GM23248 (cell line): ENCODE measurements around the gene PDK4. TPM values are rescaled to one million over a fixed set of nuclear protein-coding genes. Genes with fewer than 3 reads are reported as not detected.

Experiments
- DNase-seq: peaks from one replicate; pipeline ENCODE4 v3.0.0-alpha.2; 2015
- H2AFZ ChIP-seq: fragments of 200-600 bp; sonication (generic); 2 replicates; pipeline ENCODE4 v1.6.1; 2016; ENCODE audit warnings: antibody characterized with exemption
- H3F3A ChIP-seq: fragments of 200-600 bp; sonication (generic); 2 replicates; pipeline ENCODE4 v1.6.1; 2016; ENCODE audit warnings: mild to moderate bottlenecking, antibody characterized with exemption, mixed run types; ENCODE audit not compliant: insufficient read depth
- H3K27ac ChIP-seq: fragments of 200-600 bp; sonication (generic); 2 replicates; pipeline ENCODE4 v1.5.1; 2016; ENCODE audit warnings: mild to moderate bottlenecking
- H3K27me3 ChIP-seq: fragments of 200-600 bp; sonication (generic); replicated peaks from 2 replicates; pipeline ENCODE4 v1.6.1; 2016; ENCODE audit warnings: mild to moderate bottlenecking; ENCODE audit not compliant: insufficient read depth
- H3K36me3 ChIP-seq: fragments of 200-600 bp; sonication (generic); 2 replicates; pipeline ENCODE4 v1.6.1; 2016; ENCODE audit warnings: low read depth, mild to moderate bottlenecking
- H3K4me1 ChIP-seq: fragments of 200-600 bp; sonication (generic); 2 replicates; pipeline ENCODE4 v1.6.1; 2016; ENCODE audit warnings: mild to moderate bottlenecking; ENCODE audit not compliant: insufficient read depth
- H3K4me2 ChIP-seq: fragments of 200-600 bp; sonication (generic); one replicate; pipeline ENCODE4 v1.6.1; 2016; ENCODE audit warnings: mild to moderate bottlenecking; ENCODE audit not compliant: unreplicated experiment
- H3K4me3 ChIP-seq: fragments of 200-600 bp; sonication (generic); 2 replicates; pipeline ENCODE4 v1.5.1; 2016; ENCODE audit warnings: mild to moderate bottlenecking
- H3K79me2 ChIP-seq: fragments of 200-600 bp; sonication (generic); 2 replicates; pipeline ENCODE4 v1.6.1; 2016; ENCODE audit warnings: mild to moderate bottlenecking; ENCODE audit not compliant: insufficient read depth
- H3K9ac ChIP-seq: fragments of 200-600 bp; sonication (generic); 2 replicates; pipeline ENCODE4 v1.6.1; 2016; ENCODE audit warnings: mild to moderate bottlenecking
- H3K9me2 ChIP-seq: fragments of 200-600 bp; sonication (generic); 2 replicates; pipeline ENCODE4 v1.6.1; 2016; ENCODE audit warnings: mixed run types, mild to moderate bottlenecking, moderate library complexity; ENCODE audit not compliant: insufficient read depth
- H3K9me3 ChIP-seq: fragments of 200-600 bp; sonication (generic); one replicate; pipeline ENCODE4 v1.6.1; 2017; ENCODE audit warnings: low read depth
- H4K20me1 ChIP-seq: fragments of 200-600 bp; sonication (generic); 2 replicates; pipeline ENCODE4 v1.6.0; 2016; ENCODE audit not compliant: insufficient read depth
- EZH2 ChIP-seq: fragments of 200-600 bp; sonication (generic); IDR thresholded peaks from 2 replicates; pipeline ENCODE4 v1.6.1; 2018; ENCODE audit warnings: antibody characterized with exemption, mild to moderate bottlenecking; ENCODE audit not compliant: insufficient read depth, poor library complexity, severe bottlenecking
- EZH2phosphoT487 ChIP-seq: fragments of 200-600 bp; sonication (generic); IDR thresholded peaks from 2 replicates; pipeline ENCODE4 v1.6.1; 2018; ENCODE audit warnings: antibody characterized with exemption, moderate library complexity, mild to moderate bottlenecking, low read depth; ENCODE audit not compliant: insufficient read depth
- WGBS, 2 experiments: methylation state at CpG; one replicate each; pipeline ENCODE4 v1.1.6; 2015 to 2017; ENCODE audit warnings: low lambda C conversion rate in 2 of 2, low coverage in 1 of 2; ENCODE audit errors: missing lambda C conversion rate in 2 of 2; 5-methylcytosine and 5-hydroxymethylcytosine counted together
- in situ Hi-C: fragments of 300-500 bp; cut with MboI; formaldehyde crosslinking; loops from 2 replicates; pipeline ENCODE4 v1.15.0; 2020
- polyA plus RNA-seq: library from polyadenylated mRNA; unstranded; fragments of >200 nt; fragmentation: Nextera tagmentation; extraction: Ambion mirVana; gene quantifications from 2 replicates; pipeline ENCODE4 v1.2.1, GENCODE V29; 2016
- total RNA-seq: library from RNA; depleted of rRNA; stranded (reverse); fragments of >200 nt; shearing (Covaris generic); gene quantifications from 2 replicates; pipeline ENCODE4 v1.2.3, GENCODE V29; 2014

Gene PDK4
- total and polyA plus RNA-seq, 2 experiments from 2014 or later = 1.4 to 1.5 TPM

DNA sequence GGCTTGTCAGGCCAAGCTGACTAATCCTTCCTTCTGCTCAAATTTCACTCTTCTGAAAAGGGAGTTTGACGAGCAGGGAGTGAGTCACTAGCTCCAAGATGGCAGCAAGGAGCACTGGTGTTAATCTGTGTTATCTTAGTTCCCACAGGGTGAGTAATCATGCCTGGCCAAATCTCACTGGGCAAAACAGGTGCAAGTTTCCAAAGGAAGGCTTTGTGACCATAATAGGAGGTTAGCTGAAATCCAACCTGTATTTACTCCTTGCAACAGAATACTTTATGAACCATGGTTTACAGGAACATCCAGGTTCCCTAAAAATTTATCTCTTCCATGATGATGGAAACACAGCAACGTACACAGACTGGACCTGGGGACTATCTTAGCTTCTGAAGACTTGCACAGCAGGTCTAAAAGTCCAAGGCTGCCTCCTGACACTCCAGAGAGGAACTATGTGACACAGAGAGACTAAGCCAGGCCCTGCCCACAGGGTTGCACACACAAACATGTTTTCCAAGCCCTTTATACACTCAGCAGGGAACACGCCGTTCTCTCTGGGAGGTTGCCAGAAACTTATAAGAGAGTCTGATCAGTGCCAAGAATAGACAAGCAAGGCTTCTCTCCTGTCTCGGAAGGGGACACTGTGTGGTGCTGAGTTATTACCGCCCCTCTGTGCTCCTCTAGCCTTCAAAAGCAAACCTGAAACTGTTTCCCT lies 46.3 kb downstream of the PDK4 start:
- TF ChIP-seq EZH2 (no peak), EZH2phosphoT487 (no peak)
- Histone ChIP-seq H3K27me3 (no peaks in the 10 kb centered on the region), H3K36me3 (no peaks in the 10 kb centered on the region), H3K4me2 (no peak overlapping the region), H4K20me1 (no peaks in the 10 kb centered on the region), H3K9me2 (no peaks in the 10 kb centered on the region), H3K79me2 (no peaks in the 10 kb centered on the region), H3K27ac (no peak overlapping the region), H3K4me3 (no peak overlapping the region), H3K9ac (no peak overlapping the region), H3K9me3 (no peaks in the 10 kb centered on the region), H3K4me1 (peaks cover 12% of the 10 kb centered on the region), H2AFZ (no peak overlapping the region), H3F3A (no peaks in the 10 kb centered on the region)
- in situ Hi-C loops = loop anchor here (25.0 kb wide), 1 partner anchor 312 kb away; no protein-coding TSS in a partner anchor
- DNase-seq = peak; percentile 86
- 6 to 7% methylated on average over 6 of the region's 6 CpGs for WGBS, 2 experiments

DNA sequence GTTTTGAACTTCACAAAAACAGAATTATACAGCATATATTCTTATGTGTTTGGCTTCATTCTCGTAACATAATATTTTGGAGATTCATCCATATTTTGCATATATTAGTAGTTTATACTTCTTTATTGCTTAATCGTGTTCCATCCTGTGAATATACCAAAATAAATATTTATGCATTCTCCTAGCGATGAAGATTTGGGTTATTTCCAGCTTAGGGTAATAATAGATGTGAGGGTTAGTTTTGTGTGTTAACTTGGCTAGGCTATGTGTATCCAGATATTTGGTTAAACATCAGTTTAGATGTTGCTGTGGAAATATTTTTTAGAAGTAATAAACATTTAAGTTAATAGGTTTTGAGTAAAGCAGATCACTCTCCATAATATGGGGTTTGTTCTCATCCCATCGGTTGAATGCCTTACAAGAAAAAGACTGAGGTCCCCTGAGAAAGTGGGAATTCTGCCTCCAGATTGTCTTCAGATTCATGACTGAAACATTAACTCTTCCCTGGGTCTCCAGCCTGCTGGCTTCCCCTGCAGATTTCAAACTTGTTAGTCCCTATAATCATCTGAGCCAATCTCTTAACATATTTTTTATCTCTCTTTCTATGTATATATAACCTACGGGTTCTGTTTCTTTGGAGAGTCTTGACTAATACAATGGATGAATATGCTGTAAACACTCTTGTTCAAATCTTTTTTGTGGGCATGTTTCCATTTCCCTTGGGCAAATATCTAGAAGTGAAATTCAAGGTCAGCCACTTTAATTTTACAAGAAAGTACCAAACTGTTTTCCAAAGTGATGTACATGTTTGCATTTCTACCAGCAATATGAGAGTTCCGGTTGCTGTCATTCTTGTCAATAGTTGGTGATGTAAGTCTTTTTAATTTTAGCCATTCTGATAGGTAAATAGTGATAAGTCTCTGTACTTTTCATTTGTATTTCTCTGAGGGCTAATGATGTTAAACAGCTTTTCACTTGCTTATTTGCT lies 48.7 kb downstream of the PDK4 start:
- Histone ChIP-seq H3K4me3 (no peak overlapping the region), H3K9me3 (no peaks in the 10 kb centered on the region), H2AFZ (no peak overlapping the region), H3K27me3 (no peaks in the 10 kb centered on the region), H3K79me2 (no peaks in the 10 kb centered on the region), H3K4me2 (no peak overlapping the region), H3K9me2 (no peaks in the 10 kb centered on the region), H3K9ac (no peak overlapping the region), H3K4me1 (peaks cover 12% of the 10 kb centered on the region), H3K27ac (no peak overlapping the region), H3K36me3 (no peaks in the 10 kb centered on the region), H3F3A (no peaks in the 10 kb centered on the region), H4K20me1 (no peaks in the 10 kb centered on the region)
- WGBS, 2 experiments = 69 to 74% methylated on average over 6 of the region's 6 CpGs
- TF ChIP-seq EZH2 (no peak), EZH2phosphoT487 (no peak)
- no peak for DNase-seq
- in situ Hi-C loops = loop anchor here (25.0 kb wide), 1 partner anchor 315 kb away; no protein-coding TSS in a partner anchor

DNA sequence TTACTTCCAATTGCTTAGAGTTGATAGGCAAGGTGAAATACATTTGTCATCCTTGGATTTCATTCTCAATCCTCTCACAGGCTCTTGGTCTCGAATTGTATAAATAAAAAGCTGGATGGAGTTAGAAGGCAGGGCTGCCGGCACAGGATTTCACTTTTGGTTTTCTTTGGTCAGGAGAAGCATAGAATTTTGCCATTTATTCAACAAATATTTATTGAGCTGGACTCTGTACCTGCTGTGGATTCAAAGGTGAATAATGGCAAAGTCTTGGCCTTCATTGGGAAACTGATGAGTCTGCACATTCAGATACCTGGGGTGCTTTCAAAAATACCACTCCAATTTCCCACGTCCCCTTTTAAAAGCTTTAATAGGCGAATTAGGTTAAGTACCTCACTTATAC lies 49.7 kb downstream of the PDK4 start:
- H3K4me3 ChIP-seq = no peak overlapping the region
- peaks cover 12% of the 10 kb centered on the region for H3K4me1 ChIP-seq
- TF ChIP-seq EZH2 = no peak
- no peak for TF ChIP-seq EZH2phosphoT487
- in situ Hi-C loops = loop anchor here (25.0 kb wide), 1 partner anchor 316 kb away; no protein-coding TSS in a partner anchor
- no peak for DNase-seq
- no peak overlapping the region for H3K27ac ChIP-seq
- no peaks in the 10 kb centered on the region for H3K79me2 ChIP-seq
- WGBS, 2 experiments = 49 to 54% methylated on average over 4 of the region's 4 CpGs
- H3K9ac ChIP-seq = no peak overlapping the region
- H3K9me3 ChIP-seq = no peaks in the 10 kb centered on the region
- H3K9me2 ChIP-seq = no peaks in the 10 kb centered on the region
- H4K20me1 ChIP-seq = no peaks in the 10 kb centered on the region
- H3K36me3 ChIP-seq = no peaks in the 10 kb centered on the region
- H3K4me2 ChIP-seq = no peak overlapping the region
- H3F3A ChIP-seq = no peaks in the 10 kb centered on the region
- no peaks in the 10 kb centered on the region for H3K27me3 ChIP-seq
- peak overlapping the region; percentile 86 for H2AFZ ChIP-seq

- Histone ChIP-seq H3K9me3 (no peaks in the 10 kb centered on the region), H3K4me1 (peaks cover 12% of the 10 kb centered on the region), H3K4me3 (peak overlapping the region; percentile 71), H3F3A (no peaks in the 10 kb centered on the region), H3K4me2 (peak overlapping the region; percentile 79), H2AFZ (peak overlapping the region; percentile 86), H3K79me2 (no peaks in the 10 kb centered on the region), H3K9ac (peak overlapping the region; percentile 69), H4K20me1 (no peaks in the 10 kb centered on the region), H3K27me3 (no peaks in the 10 kb centered on the region), H3K27ac (no peak overlapping the region), H3K36me3 (no peaks in the 10 kb centered on the region), H3K9me2 (no peaks in the 10 kb centered on the region)
- WGBS, 2 experiments = 48 to 56% methylated on average over 1 of the region's 1 CpG
- DNase-seq = peak; percentile 12
- in situ Hi-C loops = loop anchor here (25.0 kb wide), 1 partner anchor 317 kb away; no protein-coding TSS in a partner anchor
- TF ChIP-seq EZH2phosphoT487 (no peak), EZH2 (no peak)
These were observed 50.6 kb downstream of the PDK4 start for GRCh38 chr7:95545673-95546072.
